ENCODE results near the gene RPL37A. TPM values are rescaled to one million over a fixed set of nuclear protein-coding genes. Genes with fewer than 3 reads are reported as not detected.

Gene RPL37A
- total and polyA plus RNA-seq, 3 donors from 2014 or later: 806 to 2,664 (median 1,188) TPM

- no peaks in the 10 kb centered on the region for H3K36me3 ChIP-seq (ENCODE audit: low read depth, missing control alignments)
- intact Hi-C loops (cut with DNase I; ENCODE audit: low total_unique reads): no loop called here
- WGBS, 2 donors: 8 to 16% methylated on average over 6 of the region's 6 CpGs
These were observed 1.1 kb downstream of the RPL37A start for GRCh38 chr2:216499641-216500218.

GRCh38 chr2:216500572-216500971, 1.9 kb downstream of the RPL37A start:
- no peak overlapping the region for H3K4me3 ChIP-seq
- no peaks in the 10 kb centered on the region for H3K9me3 ChIP-seq
- peaks cover 27% of the 10 kb centered on the region for H3K4me1 ChIP-seq
- no peak for DNase-seq
- no peak overlapping the region for H3K27ac ChIP-seq
- no peaks in the 10 kb centered on the region for H3K36me3 ChIP-seq (ENCODE audit: low read depth, missing control alignments)
- TF ChIP-seq POLR2A (IDR thresholded peaks at IDR 0.05) (no peak), CTCF (IDR thresholded peaks at IDR 0.05) (no peak)
- intact Hi-C loops (cut with DNase I; ENCODE audit: low total_unique reads): no loop called here
- no peaks in the 10 kb centered on the region for H3K27me3 ChIP-seq
- WGBS, 2 donors: 94 to 96% methylated on average over 2 of the region's 2 CpGs

More at GRCh38 chr2:216499641-216500218, 1.1 kb downstream of the RPL37A start:
- Histone ChIP-seq H3K4me3 (peak overlapping the region; percentile 86 to 93), H3K9me3 (no peaks in the 10 kb centered on the region), H3K27ac (peak overlapping the region; percentile 79 to 89), H3K4me1 (peaks cover 26% of the 10 kb centered on the region), H3K27me3 (no peaks in the 10 kb centered on the region)
- DNase-seq: no peak
- no peak for TF ChIP-seq CTCF (IDR thresholded peaks at IDR 0.05)
- TF ChIP-seq POLR2A (IDR thresholded peaks at IDR 0.05): no peak

- peaks cover 24% of the 10 kb centered on the region for H3K4me1 ChIP-seq
- H3K4me3 ChIP-seq: no peak overlapping the region
- H3K9me3 ChIP-seq: no peaks in the 10 kb centered on the region
- H3K27ac ChIP-seq: no peak overlapping the region
- no peaks in the 10 kb centered on the region for H3K36me3 ChIP-seq (ENCODE audit: low read depth, missing control alignments)
- H3K27me3 ChIP-seq: no peaks in the 10 kb centered on the region
- DNase-seq: no peak
- WGBS, 2 donors: 91 to 94% methylated on average over 8 of the region's 8 CpGs
- intact Hi-C loops (cut with DNase I; ENCODE audit: low total_unique reads): no loop called here
- TF ChIP-seq POLR2A (IDR thresholded peaks at IDR 0.05) (no peak), CTCF (IDR thresholded peaks at IDR 0.05) (no peak)
These were observed 3.2 kb downstream of the RPL37A start for GRCh38 chr2:216501854-216502253.

- 71 to 74% methylated on average over 7 of the region's 7 CpGs for WGBS, 2 donors
- no peak for DNase-seq
- Histone ChIP-seq H3K9me3 (no peaks in the 10 kb centered on the region), H3K27me3 (no peaks in the 10 kb centered on the region), H3K4me1 (peaks cover 24% of the 10 kb centered on the region), H3K36me3 (ENCODE audit: low read depth, missing control alignments) (no peaks in the 10 kb centered on the region), H3K4me3 (no peak overlapping the region), H3K27ac (no peak overlapping the region)
- intact Hi-C loops (cut with DNase I; ENCODE audit: low total_unique reads): no loop called here
- TF ChIP-seq CTCF (IDR thresholded peaks at IDR 0.05): no peak
- no peak for TF ChIP-seq POLR2A (IDR thresholded peaks at IDR 0.05)
These were observed 3.9 kb downstream of the RPL37A start for GRCh38 chr2:216502381-216503158.
